Measurements from ENCODE around the gene C1QTNF1.

- TF ChIP-seq, protein P1, sequence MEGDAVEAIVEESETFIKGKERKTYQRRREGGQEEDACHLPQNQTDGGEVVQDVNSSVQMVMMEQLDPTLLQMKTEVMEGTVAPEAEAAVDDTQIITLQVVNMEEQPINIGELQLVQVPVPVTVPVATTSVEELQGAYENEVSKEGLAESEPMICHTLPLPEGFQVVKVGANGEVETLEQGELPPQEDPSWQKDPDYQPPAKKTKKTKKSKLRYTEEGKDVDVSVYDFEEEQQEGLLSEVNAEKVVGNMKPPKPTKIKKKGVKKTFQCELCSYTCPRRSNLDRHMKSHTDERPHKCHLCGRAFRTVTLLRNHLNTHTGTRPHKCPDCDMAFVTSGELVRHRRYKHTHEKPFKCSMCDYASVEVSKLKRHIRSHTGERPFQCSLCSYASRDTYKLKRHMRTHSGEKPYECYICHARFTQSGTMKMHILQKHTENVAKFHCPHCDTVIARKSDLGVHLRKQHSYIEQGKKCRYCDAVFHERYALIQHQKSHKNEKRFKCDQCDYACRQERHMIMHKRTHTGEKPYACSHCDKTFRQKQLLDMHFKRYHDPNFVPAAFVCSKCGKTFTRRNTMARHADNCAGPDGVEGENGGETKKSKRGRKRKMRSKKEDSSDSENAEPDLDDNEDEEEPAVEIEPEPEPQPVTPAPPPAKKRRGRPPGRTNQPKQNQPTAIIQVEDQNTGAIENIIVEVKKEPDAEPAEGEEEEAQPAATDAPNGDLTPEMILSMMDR (optimal IDR thresholded peaks at IDR 0.05 in 1 of 3, IDR thresholded peaks at IDR 0.05 in 1 of 3, conservative IDR thresholded peaks at IDR 0.05 in 1 of 3; ENCODE audit: extremely low read depth in 1 of 3, insufficient read depth in 2 of 3, low read length in 3 of 3), result no peak
- no peak for TF ChIP-seq EZH2 (IDR thresholded peaks at IDR 0.05; ENCODE audit: low read length)
These were observed 40.1 kb downstream of the C1QTNF1 start for GRCh38 chr17:79064026-79064425.
